Measurements from ENCODE around the gene ASB3. TPM values are rescaled to one million over a fixed set of nuclear protein-coding genes. Genes with fewer than 3 reads are reported as not detected.
"Not testable (repeated sequence)": the region's sequence is repeated elsewhere in the genome, so short reads cannot be mapped to it uniquely, and the experiment has no call there.

Gene ASB3
- 16.1 TPM for total RNA-seq

- peak; percentile 92 for DNase-seq (ENCODE audit: low spot score)
These were observed at the start of gene ASB3, which contains the start of gene ERLEC1 for GRCh38 chr2:53786705-53787613. Gene ASB3, minus strand, starts transcription at chr2:53786953. Its CDS starts 21,381 bp downstream, at chr2:53765572. Gene ERLEC1, plus strand, starts transcription at chr2:53787044. Its CDS starts 167 bp downstream, at chr2:53787211.

- not testable (repeated sequence) for DNase-seq (ENCODE audit: low spot score)
These were observed 43.2 kb upstream of the ASB3 start for GRCh38 chr2:53829980-53830290.

GRCh38 chr2:53829273-53829979 lies 42.7 kb upstream of the ASB3 start:
- no peak for DNase-seq (ENCODE audit: low spot score)

GRCh38 chr2:53828331-53828730 lies 41.6 kb upstream of the ASB3 start:
- no peak for DNase-seq (ENCODE audit: low spot score)

GRCh38 chr2:53827398-53828175 lies 40.8 kb upstream of the ASB3 start:
- DNase-seq (ENCODE audit: low spot score): no peak

- no peak for DNase-seq (ENCODE audit: low spot score)
These were observed 40.0 kb upstream of the ASB3 start for GRCh38 chr2:53826587-53827397.

- no peak for DNase-seq (ENCODE audit: low spot score)
These were observed 39.3 kb upstream of the ASB3 start for GRCh38 chr2:53826030-53826410.

- not testable (repeated sequence) for DNase-seq (ENCODE audit: low spot score)
These were observed 36.9 kb upstream of the ASB3 start for GRCh38 chr2:53823639-53824038.

GRCh38 chr2:53821810-53822209 lies 35.1 kb upstream of the ASB3 start:
- no peak for DNase-seq (ENCODE audit: low spot score)

- no peak for DNase-seq (ENCODE audit: low spot score)
These were observed 34.0 kb upstream of the ASB3 start for GRCh38 chr2:53820711-53821110.

GRCh38 chr2:53820048-53820447 lies 33.3 kb upstream of the ASB3 start:
- no peak for DNase-seq (ENCODE audit: low spot score)

- DNase-seq (ENCODE audit: low spot score): no peak
These were observed 32.9 kb upstream of the ASB3 start for GRCh38 chr2:53819634-53820033.

- DNase-seq (ENCODE audit: low spot score): no peak
These were observed 32.2 kb upstream of the ASB3 start for GRCh38 chr2:53818854-53819435.

GRCh38 chr2:53813151-53813550 lies 26.4 kb upstream of the ASB3 start:
- no peak for DNase-seq (ENCODE audit: low spot score)

GRCh38 chr2:53811601-53812000 lies 24.8 kb upstream of the ASB3 start:
- DNase-seq (ENCODE audit: low spot score): no peak

GRCh38 chr2:53802617-53803151 lies 15.9 kb upstream of the ASB3 start:
- DNase-seq (ENCODE audit: low spot score): no peak

GRCh38 chr2:53801547-53801946 lies 14.8 kb upstream of the ASB3 start:
- DNase-seq (ENCODE audit: low spot score): no peak

- no peak for DNase-seq (ENCODE audit: low spot score)
These were observed 7.1 kb upstream of the ASB3 start for GRCh38 chr2:53793821-53794220.

- DNase-seq (ENCODE audit: low spot score): no peak
These were observed 6.5 kb upstream of the ASB3 start for GRCh38 chr2:53793261-53793660.

- no peak for DNase-seq (ENCODE audit: low spot score)
These were observed 999 bp upstream of the ASB3 start for GRCh38 chr2:53787614-53788289.
